Upper lobe of right lung (tissue), 1 donor: Measurements from ENCODE around the gene STK17A. TPM values are rescaled to one million over a fixed set of nuclear protein-coding genes. Genes with fewer than 3 reads are reported as not detected.
"Not testable (repeated sequence)": the region's sequence is repeated elsewhere in the genome, so short reads cannot be mapped to it uniquely, and the experiment has no call there.

ENCODE experiments used
- ATAC-seq: fragments of 200-7000 bp; cut with Tn5 transposase; one replicate; pipeline ENCODE4 v1.9.1; 2020; ENCODE audit warnings: mild to moderate bottlenecking, moderate library complexity
- DNase-seq: peaks from one replicate; pipeline ENCODE4 v3.0.0-alpha.2; 2020
- H3K27ac ChIP-seq: fragments of 200-600 bp; one replicate; pipeline ENCODE4 v1.8.0; 2022
- H3K27me3 ChIP-seq: fragments of 200-600 bp; one replicate; pipeline ENCODE4 v1.8.0; 2022; ENCODE audit warnings: mild to moderate bottlenecking
- H3K36me3 ChIP-seq: fragments of 200-600 bp; one replicate; pipeline ENCODE4 v1.8.0; 2022
- H3K4me1 ChIP-seq: fragments of 200-600 bp; one replicate; pipeline ENCODE4 v1.8.0; 2022
- H3K4me3 ChIP-seq: fragments of 200-600 bp; one replicate; pipeline ENCODE4 v1.8.0; 2022; ENCODE audit warnings: mild to moderate bottlenecking
- H3K9me3 ChIP-seq: fragments of 200-600 bp; one replicate; pipeline ENCODE4 v1.8.0; 2022
- CTCF ChIP-seq: fragments of 200-600 bp; IDR thresholded peaks from one replicate; pipeline ENCODE4 v1.8.0; 2022; ENCODE audit warnings: antibody characterized with exemption
- intact Hi-C: fragments of 100-400 bp; cut with DNase I; formaldehyde crosslinking; loops from one replicate; pipeline ENCODE4 v1.11.0; 2022
- total RNA-seq: library from RNA; stranded (reverse); fragmentation: NEBNext Ultra II Directional; extraction: Animal tissue kit (Norgen Biotek cat#: 25700); gene quantifications from one replicate; pipeline ENCODE4 v1.2.1, GENCODE V29; 2021
- donor health status: DM: no; HTN: yes; CAD: no; lungs with severe emphysema.

STK17A gene
- total RNA-seq, 1 donor from 2014 or later, result 35.4 TPM

DNA sequence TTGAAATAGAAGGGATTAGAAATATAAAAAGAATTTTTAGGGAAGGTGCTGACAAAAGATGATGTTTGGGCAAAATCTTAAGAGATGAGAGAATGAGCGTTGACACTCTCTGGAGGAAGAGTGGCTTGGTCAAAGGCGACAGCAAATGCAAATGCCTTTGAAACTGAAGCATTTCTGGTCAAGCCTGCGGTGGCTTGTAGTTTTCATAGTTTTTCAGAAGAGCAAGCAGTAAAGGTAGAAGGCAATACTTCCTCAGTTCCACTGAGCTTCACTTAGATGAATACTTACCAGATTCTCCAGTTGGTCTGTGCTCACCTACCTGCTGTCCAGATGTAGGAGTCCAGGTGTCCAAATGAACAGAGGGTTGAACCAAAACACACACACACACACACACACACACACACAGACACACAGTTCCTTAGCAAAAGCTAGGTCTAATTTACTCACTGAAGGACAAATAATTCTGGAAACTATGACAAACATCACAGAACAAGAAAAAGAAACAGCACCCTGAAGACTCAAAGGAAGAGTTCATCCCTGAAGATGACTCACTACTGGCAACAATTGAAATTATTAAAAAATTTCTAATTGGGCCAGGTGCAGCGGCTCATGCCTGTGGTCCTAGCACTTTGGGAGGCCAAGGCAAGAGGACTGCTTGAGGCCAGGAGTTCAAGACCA is 12.1 kb upstream of the STK17A start:
- H3K9me3 ChIP-seq, result no peaks in the 10 kb centered on the region
- intact Hi-C loops, result no loop called here
- no peak for TF ChIP-seq CTCF
- H3K4me3 ChIP-seq, result no peak overlapping the region
- DNase-seq, result no peak
- no peaks in the 10 kb centered on the region for H3K36me3 ChIP-seq
- H3K27ac ChIP-seq, result no peak overlapping the region
- no peaks in the 10 kb centered on the region for H3K27me3 ChIP-seq
- H3K4me1 ChIP-seq, result no peaks in the 10 kb centered on the region
- ATAC-seq, result no peak

- intact Hi-C loops, result no loop called here
- Histone ChIP-seq H3K27ac (no peak overlapping the region), H3K27me3 (no peaks in the 10 kb centered on the region), H3K36me3 (no peaks in the 10 kb centered on the region), H3K4me1 (no peaks in the 10 kb centered on the region), H3K9me3 (no peaks in the 10 kb centered on the region), H3K4me3 (no peak overlapping the region)
- ATAC-seq (peak; percentile 97), DNase-seq (no peak)
- TF ChIP-seq CTCF, result no peak
Measured at GRCh38 chr7:43572516-43573049, 10.3 kb upstream of the STK17A start.

DNA sequence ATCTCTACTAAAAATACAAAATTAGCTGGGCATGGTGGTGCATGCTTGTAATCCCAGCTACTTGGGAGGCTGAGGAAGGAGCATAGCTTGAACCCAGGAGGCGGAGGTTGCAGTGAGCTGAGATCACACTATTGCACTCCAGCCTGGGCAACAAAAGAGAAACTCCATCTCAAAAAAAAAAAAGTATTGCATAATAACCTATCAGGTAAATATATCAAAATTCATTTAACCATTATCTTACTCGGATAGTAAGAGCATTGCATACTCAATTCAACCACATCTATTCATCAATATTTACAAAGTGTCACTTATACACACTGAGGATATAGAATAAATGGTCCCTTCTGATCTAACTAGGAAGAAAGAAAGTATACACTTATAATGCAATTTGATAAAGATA is 9.1 kb upstream of the STK17A start:
- intact Hi-C loops, H3K4me3 ChIP-seq, H3K27ac ChIP-seq, DNase-seq, H3K27me3 ChIP-seq, ATAC-seq, H3K9me3 ChIP-seq, H3K4me1 ChIP-seq, H3K36me3 ChIP-seq: not testable (repeated sequence)

DNA sequence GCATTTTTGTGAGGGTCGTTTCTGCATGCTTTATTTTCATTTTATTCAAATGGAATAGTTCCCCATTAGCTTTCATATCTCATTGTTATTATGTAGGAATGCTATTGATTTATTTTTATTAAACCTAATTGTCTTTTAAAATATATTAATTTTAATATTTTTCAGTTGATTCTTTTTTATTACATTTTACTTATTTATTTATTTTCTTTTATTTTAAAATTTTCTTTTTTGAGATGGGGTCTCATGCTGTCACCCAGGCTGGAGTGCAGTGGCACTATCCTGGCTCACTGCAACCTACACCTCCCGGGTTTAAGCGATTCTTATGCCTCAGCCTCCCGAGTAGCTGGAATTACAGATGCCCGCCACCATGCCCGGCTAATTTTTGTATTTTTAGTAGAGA is 7.4 kb upstream of the STK17A start:
- no peaks in the 10 kb centered on the region for H3K9me3 ChIP-seq
- intact Hi-C loops, result no loop called here
- no peak overlapping the region for H3K4me3 ChIP-seq
- no peak for TF ChIP-seq CTCF
- no peak overlapping the region for H3K27ac ChIP-seq
- H3K4me1 ChIP-seq, result no peaks in the 10 kb centered on the region
- no peaks in the 10 kb centered on the region for H3K27me3 ChIP-seq
- no peaks in the 10 kb centered on the region for H3K36me3 ChIP-seq
- ATAC-seq (no peak), DNase-seq (no peak)

DNA sequence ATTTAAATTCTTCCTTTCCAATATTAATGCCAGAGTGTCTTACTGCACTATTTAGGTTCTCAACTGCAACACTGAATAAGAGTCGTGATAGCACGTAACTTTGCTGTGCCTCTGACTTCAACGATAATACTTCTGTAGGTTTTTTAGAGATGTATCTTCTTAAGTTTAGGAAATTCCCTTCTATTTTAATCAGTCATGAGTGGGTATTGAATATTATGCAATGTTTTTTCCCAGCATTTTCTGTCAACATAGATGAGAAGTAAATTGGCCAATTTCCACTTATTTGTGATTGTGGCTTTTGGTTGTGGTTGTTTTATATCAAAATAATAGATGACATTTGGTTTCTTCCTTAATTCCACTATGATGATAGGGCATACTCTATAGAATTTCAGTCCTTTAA is 6.7 kb upstream of the STK17A start:
- no peak for TF ChIP-seq CTCF
- DNase-seq (no peak), ATAC-seq (no peak)
- no peaks in the 10 kb centered on the region for H3K36me3 ChIP-seq
- no peaks in the 10 kb centered on the region for H3K9me3 ChIP-seq
- H3K4me3 ChIP-seq, result no peak overlapping the region
- no peaks in the 10 kb centered on the region for H3K4me1 ChIP-seq
- no peak overlapping the region for H3K27ac ChIP-seq
- H3K27me3 ChIP-seq, result no peaks in the 10 kb centered on the region
- intact Hi-C loops, result no loop called here

- TF ChIP-seq CTCF, result no peak
- Histone ChIP-seq H3K4me3 (no peak overlapping the region), H3K27me3 (no peaks in the 10 kb centered on the region), H3K9me3 (no peaks in the 10 kb centered on the region), H3K36me3 (no peaks in the 10 kb centered on the region), H3K27ac (no peak overlapping the region), H3K4me1 (no peaks in the 10 kb centered on the region)
- DNase-seq, result no peak
- intact Hi-C loops, result no loop called here
- peak; percentile 74 for ATAC-seq
Measured at GRCh38 chr7:43577485-43577951, 5.4 kb upstream of the STK17A start.
